HepG2 (cell line): ENCODE measurements around the gene KRT17.

ENCODE experiments used
- CBFB ChIP-seq: sonication (generic); formaldehyde crosslinking; IDR thresholded peaks from 2 replicates; pipeline ENCODE4 v1.4.0; 2020; ENCODE audit warnings: missing genetic modification reagents
- JUNB ChIP-seq: sonication (generic); formaldehyde crosslinking; IDR thresholded peaks from 2 replicates; pipeline ENCODE4 v1.8.0; 2022; ENCODE audit warnings: missing genetic modification reagents, mild to moderate bottlenecking, borderline replicate concordance
- MYNN ChIP-seq: sonication (generic); formaldehyde crosslinking; IDR thresholded peaks from 2 replicates; pipeline ENCODE4 v1.4.0; 2020; ENCODE audit warnings: mild to moderate bottlenecking, low read depth, missing genetic modification reagents
- PRPF4 ChIP-seq: fragments of 200-400 bp; formaldehyde crosslinking; IDR thresholded peaks from 2 replicates; pipeline ENCODE4 v1.6.1; 2016; ENCODE audit warnings: low read length, low read depth; ENCODE audit not compliant: poor library complexity, severe bottlenecking
- RBAK ChIP-seq: sonication (generic); formaldehyde crosslinking; IDR thresholded peaks from 2 replicates; pipeline ENCODE4 v1.5.1; 2020; ENCODE audit warnings: mild to moderate bottlenecking, missing genetic modification reagents
- ZNF225 ChIP-seq: sonication (generic); formaldehyde crosslinking; IDR thresholded peaks from 2 replicates; pipeline ENCODE4 v1.4.0; 2020; ENCODE audit warnings: mild to moderate bottlenecking, missing genetic modification reagents
- TF ChIP-seq, protein P1 (sequence below): sonication (generic); formaldehyde crosslinking; IDR thresholded peaks from 2 replicates; pipeline ENCODE4 v1.5.0; 2020; ENCODE audit warnings: mild to moderate bottlenecking, missing genetic modification reagents, moderate library complexity

DNA sequence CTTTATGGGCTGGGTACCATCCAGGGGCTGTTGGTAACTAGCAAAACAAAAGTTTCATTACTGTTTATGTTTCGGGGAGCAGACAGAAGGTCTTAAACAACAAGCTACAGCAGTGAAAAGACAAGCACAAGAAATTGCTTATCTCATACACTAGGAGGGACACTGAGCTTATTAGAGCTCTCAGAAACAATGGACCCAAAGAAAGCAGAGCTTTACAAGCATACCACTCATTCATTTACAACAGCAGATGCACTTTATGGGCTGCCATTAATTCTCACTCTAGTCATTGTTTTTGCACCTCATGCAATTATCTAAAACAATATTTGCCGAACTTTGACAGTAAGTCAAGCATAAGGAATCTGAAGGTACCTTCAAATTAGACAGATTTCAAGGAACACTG, 21.9 kb downstream of the KRT17 start:
- TF ChIP-seq, protein P1, sequence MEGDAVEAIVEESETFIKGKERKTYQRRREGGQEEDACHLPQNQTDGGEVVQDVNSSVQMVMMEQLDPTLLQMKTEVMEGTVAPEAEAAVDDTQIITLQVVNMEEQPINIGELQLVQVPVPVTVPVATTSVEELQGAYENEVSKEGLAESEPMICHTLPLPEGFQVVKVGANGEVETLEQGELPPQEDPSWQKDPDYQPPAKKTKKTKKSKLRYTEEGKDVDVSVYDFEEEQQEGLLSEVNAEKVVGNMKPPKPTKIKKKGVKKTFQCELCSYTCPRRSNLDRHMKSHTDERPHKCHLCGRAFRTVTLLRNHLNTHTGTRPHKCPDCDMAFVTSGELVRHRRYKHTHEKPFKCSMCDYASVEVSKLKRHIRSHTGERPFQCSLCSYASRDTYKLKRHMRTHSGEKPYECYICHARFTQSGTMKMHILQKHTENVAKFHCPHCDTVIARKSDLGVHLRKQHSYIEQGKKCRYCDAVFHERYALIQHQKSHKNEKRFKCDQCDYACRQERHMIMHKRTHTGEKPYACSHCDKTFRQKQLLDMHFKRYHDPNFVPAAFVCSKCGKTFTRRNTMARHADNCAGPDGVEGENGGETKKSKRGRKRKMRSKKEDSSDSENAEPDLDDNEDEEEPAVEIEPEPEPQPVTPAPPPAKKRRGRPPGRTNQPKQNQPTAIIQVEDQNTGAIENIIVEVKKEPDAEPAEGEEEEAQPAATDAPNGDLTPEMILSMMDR (CRISPR knock-in tag), result no peak
- TF ChIP-seq ZNF225 (CRISPR knock-in tag), result no peak
- no peak for TF ChIP-seq CBFB (CRISPR knock-in tag)
- no peak for TF ChIP-seq JUNB (CRISPR knock-in tag)
- TF ChIP-seq MYNN (CRISPR knock-in tag), result no peak
- TF ChIP-seq PRPF4, result no peak
- TF ChIP-seq RBAK, result no peak
